Activated T-cell treated with anti-CD3 and anti-CD28 coated beads, Interleukin-2, amount 50 U/mL, for 48 hours (primary cell): ENCODE results near the gene ANP32B.
"Not testable (repeated sequence)": the region's sequence is repeated elsewhere in the genome, so short reads cannot be mapped to it uniquely, and the experiment has no call there.

ENCODE experiments used
- DNase-seq, 2 experiments: peaks; one replicate each; pipeline ENCODE4 v3.0.0-alpha.2; 2020

Gene ANP32B

DNA sequence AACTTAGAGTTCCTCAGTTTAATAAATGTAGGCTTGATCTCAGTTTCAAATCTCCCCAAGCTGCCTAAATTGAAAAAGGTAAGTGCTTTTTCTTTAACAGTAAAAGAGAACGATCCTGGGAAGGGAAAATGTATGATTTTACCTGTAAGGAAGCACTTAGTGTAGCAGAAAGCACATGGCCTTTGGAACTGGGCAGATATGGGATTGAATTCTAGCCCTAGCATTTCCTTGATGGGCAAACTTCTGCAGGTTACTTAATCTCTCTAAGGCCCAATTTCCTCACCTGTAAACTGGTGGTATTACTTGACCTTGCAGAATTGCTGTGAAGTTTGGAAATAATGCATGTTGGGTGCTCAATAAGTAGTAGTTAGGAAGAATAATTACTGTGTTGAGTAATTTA is 11.6 kb downstream of the ANP32B start:
- no peak for DNase-seq

DNA sequence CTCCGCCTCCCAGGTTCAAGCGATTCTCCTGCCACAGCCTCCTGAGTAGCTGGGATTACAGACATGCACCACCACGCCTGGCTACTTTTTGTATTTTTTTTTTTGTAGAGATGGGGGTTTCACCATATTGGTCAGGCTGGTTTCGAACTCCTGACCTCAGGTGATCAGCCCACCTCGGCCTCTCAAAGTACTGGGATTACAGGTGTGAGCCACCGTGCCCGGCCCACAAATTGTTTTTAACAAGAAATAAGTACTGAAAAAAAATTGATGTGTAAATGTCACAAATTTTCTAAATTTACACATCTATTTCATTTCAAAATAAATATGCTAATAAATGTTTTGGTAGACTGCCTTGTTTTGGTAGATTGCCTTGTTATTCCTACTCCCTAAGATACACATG is 13.5 kb downstream of the ANP32B start:
- not testable (repeated sequence) for DNase-seq

DNA sequence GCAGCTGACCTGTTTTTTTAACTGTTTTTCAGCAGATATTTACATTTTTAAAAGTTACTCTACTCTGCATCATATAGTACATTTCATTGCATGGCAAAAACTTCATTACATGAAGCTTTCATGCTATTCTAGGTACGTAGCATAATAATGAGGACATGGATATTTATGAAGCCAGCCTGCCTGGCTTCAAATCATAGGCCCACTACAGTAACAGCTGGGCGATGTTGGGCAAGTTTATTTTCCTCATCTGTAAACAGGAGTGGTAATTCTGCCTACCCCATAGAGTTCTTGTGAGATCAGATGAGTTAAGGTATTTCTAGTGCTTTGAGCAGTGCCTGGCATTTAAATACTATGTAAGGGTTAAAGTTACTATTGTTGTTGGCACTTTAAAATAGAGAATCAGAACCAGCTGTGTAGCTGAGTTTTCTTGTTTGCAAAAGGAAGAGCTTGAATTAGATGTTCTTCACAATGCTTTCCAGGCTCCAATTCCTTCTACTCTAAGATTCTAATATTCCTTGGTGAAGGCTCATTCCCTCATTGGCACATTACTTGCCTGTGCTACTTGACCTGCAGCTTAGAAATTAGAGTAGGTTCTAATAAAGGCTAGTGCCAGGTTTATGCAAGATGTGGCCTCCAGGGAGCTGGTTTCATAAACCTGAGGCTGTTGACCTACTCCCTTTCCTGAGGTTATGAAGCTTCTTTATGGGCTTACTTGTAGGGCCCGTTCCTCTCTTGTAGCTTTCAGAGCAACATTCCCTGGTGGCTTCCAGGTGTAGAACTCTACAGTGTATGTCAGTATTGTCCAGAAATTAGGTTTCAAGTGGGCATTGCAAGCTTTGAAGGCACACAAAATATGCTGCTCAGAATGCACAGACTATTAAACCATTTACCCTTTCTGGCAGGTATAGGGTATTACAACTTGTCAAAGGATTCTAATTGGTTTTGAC is 14.5 kb downstream of the ANP32B start:
- no peak for DNase-seq

- DNase-seq = no peak
Observed at GRCh38 chr9:98002808-98003207, 19.7 kb downstream of the ANP32B start.

GRCh38 chr9:98006127-98006796 is 23.1 kb downstream of the ANP32B start:
- DNase-seq = no peak

GRCh38 chr9:98007251-98007928 is 24.2 kb downstream of the ANP32B start:
- DNase-seq = no peak

DNA sequence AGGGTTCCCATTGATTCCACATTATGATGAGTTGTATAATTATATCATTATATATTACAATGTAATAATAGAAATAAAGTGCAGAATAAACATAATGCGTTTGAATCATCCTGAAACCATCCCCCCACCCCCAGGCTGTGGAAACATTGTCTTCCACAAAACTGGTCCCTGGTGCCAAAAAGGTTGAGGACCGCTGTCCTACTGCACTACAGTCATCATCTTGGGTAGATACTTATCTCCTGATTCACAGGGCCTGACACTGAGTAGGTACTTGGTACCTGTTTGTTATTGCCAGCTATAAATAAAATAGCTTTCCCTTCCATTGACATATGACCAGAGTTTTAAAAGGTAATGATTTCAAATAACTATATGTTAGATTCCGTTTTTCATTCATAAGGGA is 25.6 kb downstream of the ANP32B start:
- DNase-seq = no peak

- DNase-seq = no peak
Observed at GRCh38 chr9:98009437-98009836, 26.3 kb downstream of the ANP32B start.

GRCh38 chr9:98009936-98010335 is 26.8 kb downstream of the ANP32B start:
- no peak for DNase-seq

- DNase-seq = no peak
Observed at GRCh38 chr9:98010445-98010844, 27.3 kb downstream of the ANP32B start.

DNA sequence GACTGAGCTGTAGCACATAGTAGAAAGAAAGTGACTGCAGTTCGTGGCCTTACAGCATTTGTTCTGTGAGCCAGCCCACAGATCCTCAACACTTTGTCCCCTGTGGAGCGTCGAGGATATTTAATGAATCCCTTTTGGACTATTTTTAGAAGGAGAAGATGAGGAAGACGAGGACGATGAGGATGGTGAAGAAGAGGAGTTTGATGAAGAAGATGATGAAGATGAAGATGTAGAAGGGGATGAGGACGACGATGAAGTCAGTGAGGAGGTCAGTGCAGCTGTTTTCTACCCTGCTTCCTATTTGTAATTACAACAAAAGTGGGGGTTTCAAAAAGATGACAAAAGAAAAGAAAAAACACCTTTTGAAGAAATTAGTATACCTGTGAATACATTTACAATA is 28.0 kb downstream of the ANP32B start:
- no peak for DNase-seq

DNA sequence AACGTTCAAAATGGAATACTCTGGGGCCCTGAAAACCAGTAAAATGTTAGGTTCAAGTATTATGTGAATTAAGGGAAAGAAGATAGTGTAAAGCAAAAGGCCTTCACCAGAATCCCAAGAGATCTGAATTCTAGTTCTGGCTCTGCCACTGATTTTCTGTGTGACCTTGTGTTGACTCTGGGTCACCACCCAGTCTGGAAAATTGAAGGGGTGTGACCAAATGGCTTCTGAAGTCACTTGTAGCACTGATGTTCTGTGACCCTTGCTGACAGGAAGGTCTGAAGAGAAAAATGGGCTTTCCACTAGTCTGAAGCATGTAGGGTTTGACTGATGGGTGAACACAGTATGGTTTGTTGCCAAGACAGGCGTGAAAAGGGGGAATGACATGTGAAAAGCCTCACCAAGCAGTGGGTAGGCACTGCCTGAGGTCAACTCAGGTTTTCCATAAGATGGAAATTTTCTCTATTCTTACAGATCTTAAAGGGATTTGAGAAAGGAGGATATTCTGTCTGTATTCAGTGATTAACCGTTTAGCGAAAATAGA is 33.1 kb downstream of the ANP32B start:
- DNase-seq = no peak

DNA sequence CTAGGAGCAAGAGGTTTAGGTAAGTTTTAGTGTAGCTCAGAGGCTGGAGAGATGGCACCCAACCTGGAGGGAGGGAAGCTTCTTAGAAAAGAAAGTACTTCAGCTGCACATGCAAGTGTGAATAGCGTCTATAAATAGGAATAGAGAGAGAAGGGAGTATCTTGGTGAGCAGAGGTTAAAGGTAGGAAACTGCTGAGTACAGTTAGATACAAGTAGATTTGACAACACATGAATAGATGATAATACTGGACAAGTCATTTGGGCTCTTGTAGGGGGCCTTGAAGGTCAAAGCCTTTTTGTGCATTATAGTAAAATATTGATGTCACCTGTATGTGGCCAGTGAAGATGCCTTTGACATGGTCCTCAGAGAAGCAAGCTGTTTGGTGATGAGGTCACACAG is 34.2 kb downstream of the ANP32B start:
- no peak for DNase-seq

DNA sequence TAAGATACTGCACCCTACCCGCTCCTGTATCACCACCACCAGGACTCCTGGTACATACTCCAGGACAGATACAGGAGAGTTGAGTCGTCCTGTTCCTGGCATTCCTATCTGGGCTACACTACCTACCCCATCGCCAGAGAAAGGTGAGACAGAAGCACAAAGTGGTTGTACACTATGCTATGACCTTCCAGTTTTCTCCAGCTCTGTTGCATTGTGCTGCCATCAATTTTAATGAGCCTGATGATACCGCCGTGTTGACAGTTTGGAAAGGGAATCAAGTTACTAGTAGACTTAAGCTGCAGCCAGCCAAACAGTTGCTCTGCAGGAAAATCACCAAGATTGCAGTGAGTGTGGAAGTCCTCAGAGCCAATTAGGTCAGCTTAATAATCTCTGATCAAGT is 35.2 kb downstream of the ANP32B start:
- no peak for DNase-seq

GRCh38 chr9:98019098-98019497 is 36.0 kb downstream of the ANP32B start:
- DNase-seq = no peak

GRCh38 chr9:98019869-98020268 is 36.7 kb downstream of the ANP32B start:
- DNase-seq = not testable (repeated sequence)

DNA sequence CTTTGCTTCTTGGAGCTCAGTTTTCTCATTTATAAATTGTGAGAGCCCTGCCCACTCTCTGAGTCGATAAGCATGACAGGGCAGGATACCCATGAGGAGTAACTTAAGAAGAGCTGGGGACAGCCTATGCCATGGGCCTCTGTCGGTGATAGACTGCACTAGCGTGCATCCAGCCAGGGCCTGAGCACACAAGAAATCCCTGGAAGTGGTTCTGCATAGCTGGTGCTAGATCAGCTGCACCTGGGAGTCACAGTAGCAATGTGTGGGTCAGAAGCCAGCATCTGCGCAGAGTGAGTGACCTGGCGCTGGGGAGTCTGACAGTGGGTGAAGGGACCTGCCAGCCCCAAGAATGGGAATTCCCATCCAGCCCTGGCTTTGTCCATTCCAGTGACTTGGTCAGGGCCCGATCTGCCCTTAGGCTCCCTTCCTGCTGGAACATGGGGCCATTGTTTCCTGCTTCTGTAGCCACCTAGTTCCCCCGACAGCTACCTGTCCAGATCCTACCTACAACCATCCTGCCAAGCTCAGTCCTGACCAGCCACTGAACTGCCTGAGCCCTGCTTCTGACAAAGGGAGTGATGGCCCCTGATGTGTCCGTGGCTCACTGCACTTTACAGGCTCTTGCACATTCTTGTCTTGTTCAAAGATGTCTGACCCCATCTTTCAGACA is 37.5 kb downstream of the ANP32B start:
- DNase-seq = no peak

- DNase-seq = no peak
Observed at GRCh38 chr9:98021306-98022040, 38.3 kb downstream of the ANP32B start.

DNA sequence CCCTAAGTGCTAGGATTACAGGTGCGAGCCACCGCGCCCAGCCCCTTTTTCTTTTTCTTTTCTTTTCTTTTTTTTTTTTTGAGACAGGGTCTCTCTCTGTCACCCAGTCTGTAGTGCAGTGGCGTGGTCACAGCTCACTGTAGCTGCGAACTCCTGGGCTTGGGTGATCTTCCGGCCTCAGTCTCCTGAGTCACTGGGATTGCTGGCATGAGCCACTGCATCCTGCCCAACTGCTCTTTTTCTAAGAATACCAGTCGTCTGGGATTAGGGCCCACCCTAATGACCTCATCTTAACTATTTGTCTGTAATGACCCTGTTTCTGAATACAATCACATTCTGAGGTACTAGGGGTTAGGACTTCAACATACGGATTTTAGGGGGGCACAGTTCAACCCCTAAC is 39.3 kb downstream of the ANP32B start:
- no peak for DNase-seq

DNA sequence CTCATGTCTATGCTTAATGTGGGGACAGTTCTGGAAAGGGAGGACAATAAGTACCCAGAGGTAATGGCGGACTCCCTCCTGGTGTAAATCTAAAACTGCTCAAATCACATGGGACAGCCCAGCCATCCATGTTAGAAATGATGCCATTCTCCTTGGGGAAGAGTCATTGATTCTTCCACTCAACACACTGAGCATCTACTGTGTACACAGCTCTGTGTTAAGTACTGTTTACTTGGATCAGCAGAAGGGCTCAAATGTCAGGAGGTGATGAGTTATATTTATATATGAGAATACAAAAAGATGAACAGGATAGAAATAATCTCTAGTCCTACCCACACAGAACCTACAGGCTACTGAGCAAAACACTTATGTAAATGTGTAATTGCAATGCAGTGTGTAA is 41.6 kb downstream of the ANP32B start:
- DNase-seq = no peak

- DNase-seq = no peak
Observed at GRCh38 chr9:98031169-98031568, 48.0 kb downstream of the ANP32B start.

GRCh38 chr9:98031935-98032334 is 48.8 kb downstream of the ANP32B start:
- no peak for DNase-seq
